ENCODE data around the gene CASQ2.

CASQ2 gene

DNA sequence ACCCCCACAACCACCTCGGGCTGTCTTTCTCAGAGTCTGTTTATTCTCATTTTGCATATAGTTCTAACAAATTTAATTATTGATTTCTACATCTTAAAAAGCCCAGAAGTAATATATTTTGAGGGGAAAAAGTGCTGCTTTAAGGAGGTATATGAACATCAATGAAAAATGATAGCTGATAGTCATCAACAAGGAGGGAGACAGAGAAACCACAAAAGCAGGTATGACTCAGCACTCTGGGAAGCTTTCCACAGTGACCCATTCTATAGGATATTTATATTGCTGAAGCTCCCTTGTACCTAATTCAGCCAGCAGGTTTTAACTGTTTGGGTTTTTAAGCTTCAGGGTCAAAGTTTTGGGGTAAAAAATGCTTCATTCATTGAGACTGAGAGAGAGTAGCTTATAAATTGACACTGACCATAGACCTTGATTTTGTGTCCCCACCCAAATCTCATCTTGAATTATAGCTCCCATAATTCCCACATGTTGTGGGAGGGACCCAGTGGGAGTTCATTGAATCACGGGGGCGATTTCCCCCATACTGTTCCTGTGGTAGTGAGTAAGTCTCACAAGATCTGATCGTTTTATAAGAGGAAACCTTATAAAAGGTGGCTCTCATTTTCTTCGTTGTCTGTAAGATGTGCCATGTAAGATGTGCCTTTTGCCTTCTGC is 99.4 kb downstream of the CASQ2 start:
- TF ChIP-seq CTCF (IDR thresholded peaks at IDR 0.05; ENCODE audit: borderline replicate concordance, control extremely low read depth, extremely low read depth, insufficient read depth, missing control alignments) = no peak
- no peak for DNase-seq (ENCODE audit: low spot score)
- in situ Hi-C loops (cut with MboI; ENCODE audit: low sequenced_read_pairs, unreplicated experiment) = no loop called here

DNA sequence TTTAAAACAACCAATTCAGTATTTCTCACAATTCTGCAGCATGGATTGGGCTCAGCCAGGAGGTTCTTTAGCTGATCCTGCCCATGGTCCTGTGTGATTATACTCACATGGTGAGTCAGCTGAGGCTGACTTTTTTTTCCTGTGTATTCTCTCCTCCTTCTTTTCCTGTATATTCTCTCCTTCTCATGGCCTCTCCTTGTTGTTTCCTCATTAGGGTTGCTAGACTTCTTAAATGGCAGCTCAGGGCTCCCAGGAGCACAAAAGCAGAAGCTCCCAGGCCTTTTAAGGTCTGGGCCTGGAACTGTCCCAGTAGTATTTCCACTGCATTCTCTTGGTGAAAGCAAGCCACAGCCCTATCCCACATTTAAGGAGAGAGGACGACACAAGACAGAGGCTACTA is 99.9 kb downstream of the CASQ2 start:
- no peak for DNase-seq (ENCODE audit: low spot score)
- no peak for TF ChIP-seq CTCF (IDR thresholded peaks at IDR 0.05; ENCODE audit: borderline replicate concordance, control extremely low read depth, extremely low read depth, insufficient read depth, missing control alignments)
- in situ Hi-C loops (cut with MboI; ENCODE audit: low sequenced_read_pairs, unreplicated experiment) = no loop called here

GRCh38 chr1:115666702-115667101 is 101.8 kb downstream of the CASQ2 start:
- in situ Hi-C loops (cut with MboI; ENCODE audit: low sequenced_read_pairs, unreplicated experiment) = no loop called here
- no peak for DNase-seq (ENCODE audit: low spot score)
- no peak for TF ChIP-seq CTCF (IDR thresholded peaks at IDR 0.05; ENCODE audit: borderline replicate concordance, control extremely low read depth, extremely low read depth, insufficient read depth, missing control alignments)

- in situ Hi-C loops (cut with MboI; ENCODE audit: low sequenced_read_pairs, unreplicated experiment) = no loop called here
- no peak for DNase-seq (ENCODE audit: low spot score)
- no peak for TF ChIP-seq CTCF (IDR thresholded peaks at IDR 0.05; ENCODE audit: borderline replicate concordance, control extremely low read depth, extremely low read depth, insufficient read depth, missing control alignments)
These were observed 102.3 kb downstream of the CASQ2 start for GRCh38 chr1:115666206-115666605.

DNA sequence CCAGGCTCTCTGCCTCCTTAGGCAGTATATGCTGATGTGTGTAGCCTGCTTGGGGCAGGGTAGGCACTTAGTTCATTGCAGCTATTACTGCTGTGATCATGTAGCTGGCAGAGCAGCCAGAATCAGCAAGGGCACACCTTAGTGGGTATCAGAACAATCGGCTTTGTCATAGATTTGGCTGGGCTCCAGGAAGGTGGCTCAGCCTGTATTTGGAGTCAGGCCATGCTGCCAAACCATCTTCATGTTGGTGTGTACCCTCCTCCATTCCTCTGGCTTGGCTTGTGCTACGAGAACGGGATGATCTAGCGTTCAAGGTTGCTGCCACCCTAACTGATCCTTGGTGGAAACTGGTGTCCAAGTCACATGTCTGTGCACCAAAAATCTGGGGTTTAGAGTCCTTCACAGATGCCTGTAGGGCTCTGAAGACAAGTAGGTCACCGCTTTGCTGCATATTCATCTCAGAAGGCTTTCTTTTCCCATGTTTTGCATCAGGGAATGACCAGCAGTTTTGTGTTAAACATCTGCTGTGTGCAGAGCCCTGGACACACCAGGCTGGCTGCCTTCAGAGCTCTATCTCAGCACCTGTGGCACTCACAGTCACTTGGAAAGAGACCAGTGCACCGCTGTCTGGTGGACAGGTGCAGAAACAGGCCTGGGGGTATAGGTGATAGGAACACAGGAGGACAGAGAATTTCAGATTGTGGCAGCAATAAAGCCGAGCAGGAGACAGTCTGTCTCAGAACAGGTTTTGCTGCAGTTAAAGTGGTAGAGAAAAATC is 103.0 kb downstream of the CASQ2 start:
- TF ChIP-seq CTCF (IDR thresholded peaks at IDR 0.05; ENCODE audit: borderline replicate concordance, control extremely low read depth, extremely low read depth, insufficient read depth, missing control alignments) = no peak
- in situ Hi-C loops (cut with MboI; ENCODE audit: low sequenced_read_pairs, unreplicated experiment) = no loop called here
- DNase-seq (ENCODE audit: low spot score) = no peak

GRCh38 chr1:115661157-115661556 is 107.4 kb downstream of the CASQ2 start:
- in situ Hi-C loops (cut with MboI; ENCODE audit: low sequenced_read_pairs, unreplicated experiment) = no loop called here
- DNase-seq (ENCODE audit: low spot score) = no peak
- no peak for TF ChIP-seq CTCF (IDR thresholded peaks at IDR 0.05; ENCODE audit: borderline replicate concordance, control extremely low read depth, extremely low read depth, insufficient read depth, missing control alignments)
